ENCODE results near the gene SH3RF3.

The SH3RF3 gene

GRCh38 chr2:109290887-109291643, 162.1 kb downstream of the SH3RF3 start:
- DNase-seq = no peak

- DNase-seq = no peak
These were observed 163.4 kb downstream of the SH3RF3 start for GRCh38 chr2:109292386-109292785.

- no peak for DNase-seq
These were observed 164.7 kb downstream of the SH3RF3 start for GRCh38 chr2:109293663-109294062.

DNA sequence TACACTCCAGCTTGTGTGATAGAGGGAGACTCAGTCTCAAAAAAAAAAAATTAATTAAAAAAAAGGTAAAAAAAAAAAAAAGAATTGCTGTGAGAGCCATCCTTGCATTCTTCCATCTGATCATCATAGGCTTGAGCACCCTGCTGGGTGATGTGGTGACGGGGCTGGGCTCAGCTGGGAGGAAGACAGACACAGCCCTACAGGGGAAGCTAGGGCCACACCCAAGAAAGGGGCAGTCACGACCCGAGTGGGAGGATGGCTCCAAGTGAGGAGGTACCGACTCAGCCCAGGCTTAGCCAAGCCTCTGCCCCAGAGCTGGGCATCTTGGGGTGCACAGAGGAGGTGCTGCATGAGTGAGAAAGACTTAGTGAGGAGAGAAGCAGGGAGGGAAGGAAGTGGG, 165.5 kb downstream of the SH3RF3 start:
- no peak for DNase-seq

DNA sequence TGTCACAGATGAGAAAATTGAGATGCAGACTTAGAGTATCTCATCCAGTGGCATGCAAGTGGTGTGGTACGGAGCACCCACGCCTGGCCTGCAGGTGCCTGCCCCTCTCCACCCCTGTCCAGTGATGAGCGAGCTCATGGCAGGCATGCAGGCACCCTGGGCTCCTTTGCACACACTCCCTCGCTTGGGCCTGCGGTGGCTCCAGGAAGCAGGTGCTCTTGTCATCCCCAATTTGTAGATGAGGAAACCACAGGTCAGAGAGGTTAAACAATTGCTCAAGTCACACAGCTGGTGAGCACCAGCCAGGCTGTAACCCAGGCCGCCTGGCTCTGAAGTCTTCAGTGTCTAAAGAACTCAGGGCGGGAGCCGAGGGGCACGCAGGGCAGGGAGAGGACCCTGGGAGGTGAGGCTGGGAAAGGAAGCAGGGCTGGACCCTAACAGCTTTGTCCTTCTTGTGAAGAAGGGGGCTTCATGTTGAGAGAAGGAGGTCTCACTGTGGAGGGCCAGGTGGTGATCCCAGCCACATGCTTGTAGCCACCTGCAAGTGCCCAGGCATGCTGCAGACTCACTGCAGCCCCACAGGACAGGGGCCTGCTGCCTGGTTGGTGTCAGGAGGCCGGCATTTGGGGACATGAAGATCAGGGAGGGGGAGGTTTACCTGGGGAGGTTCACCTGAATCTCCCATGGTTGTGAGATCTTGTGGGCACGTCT, 166.2 kb downstream of the SH3RF3 start:
- no peak for DNase-seq

GRCh38 chr2:109295781-109296117, 166.7 kb downstream of the SH3RF3 start:
- DNase-seq = no peak

- no peak for DNase-seq
These were observed 168.8 kb downstream of the SH3RF3 start for GRCh38 chr2:109297566-109298490.

DNA sequence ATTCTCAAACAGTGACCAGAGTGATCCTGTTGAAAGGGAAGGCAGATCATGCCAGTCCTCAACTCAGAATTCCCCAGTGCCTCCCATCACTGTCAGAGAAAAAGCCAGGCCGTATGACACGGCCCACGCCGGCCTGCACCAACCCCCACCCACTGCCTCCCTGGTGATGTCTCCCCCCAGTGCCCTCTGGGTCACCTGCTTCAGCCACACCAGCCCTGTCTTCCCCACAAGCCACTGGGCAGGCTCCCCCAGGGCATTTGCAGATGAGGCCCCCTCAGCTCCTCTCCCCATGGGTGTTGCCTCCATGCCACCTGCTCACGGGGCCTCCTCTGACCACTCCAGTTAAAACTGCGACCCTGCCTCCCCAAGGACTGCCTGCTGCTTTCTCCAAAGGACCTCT, 169.8 kb downstream of the SH3RF3 start:
- DNase-seq = no peak

DNA sequence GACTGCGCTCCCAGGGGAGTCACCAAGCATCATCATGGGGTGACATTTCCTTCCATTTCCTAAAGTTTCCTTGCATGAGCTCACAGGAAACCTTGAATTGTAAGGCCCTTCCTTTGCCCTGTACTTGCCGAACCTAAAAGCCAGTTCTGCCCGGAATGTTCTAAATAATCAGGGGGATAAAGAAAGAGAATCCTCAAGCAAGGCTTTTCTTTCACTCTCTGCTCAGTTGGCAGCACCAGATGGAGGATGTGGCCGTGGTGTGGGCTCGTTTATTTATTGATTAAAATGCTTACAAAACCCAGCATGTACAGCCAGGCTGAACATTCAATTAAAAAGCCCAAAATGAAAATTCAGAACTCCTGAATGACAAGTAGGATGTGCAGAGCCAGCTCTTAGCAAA, 170.5 kb downstream of the SH3RF3 start:
- no peak for DNase-seq

- DNase-seq = no peak
These were observed 171.6 kb downstream of the SH3RF3 start for GRCh38 chr2:109300582-109300981.

GRCh38 chr2:109301746-109302145, 172.7 kb downstream of the SH3RF3 start:
- no peak for DNase-seq

DNA sequence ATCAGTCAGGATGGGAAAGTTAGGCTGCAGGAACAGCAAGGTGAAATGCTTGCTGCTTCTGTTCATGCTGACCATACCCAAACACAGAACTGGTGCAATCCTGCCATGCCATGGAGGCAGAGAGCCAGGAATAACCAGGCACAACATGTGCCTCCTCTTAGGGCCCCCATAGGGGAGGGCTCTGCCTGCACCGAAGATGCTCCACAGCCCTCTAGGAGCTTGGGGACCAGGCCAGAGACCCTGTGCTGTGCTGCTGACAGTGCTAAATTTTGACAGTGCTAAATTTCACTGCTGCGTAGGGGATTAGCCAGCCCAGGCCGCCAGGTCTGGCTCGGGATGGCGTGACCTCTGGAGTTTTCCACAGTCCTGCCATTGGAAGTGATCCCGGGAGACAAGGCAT, 173.3 kb downstream of the SH3RF3 start:
- DNase-seq = no peak

DNA sequence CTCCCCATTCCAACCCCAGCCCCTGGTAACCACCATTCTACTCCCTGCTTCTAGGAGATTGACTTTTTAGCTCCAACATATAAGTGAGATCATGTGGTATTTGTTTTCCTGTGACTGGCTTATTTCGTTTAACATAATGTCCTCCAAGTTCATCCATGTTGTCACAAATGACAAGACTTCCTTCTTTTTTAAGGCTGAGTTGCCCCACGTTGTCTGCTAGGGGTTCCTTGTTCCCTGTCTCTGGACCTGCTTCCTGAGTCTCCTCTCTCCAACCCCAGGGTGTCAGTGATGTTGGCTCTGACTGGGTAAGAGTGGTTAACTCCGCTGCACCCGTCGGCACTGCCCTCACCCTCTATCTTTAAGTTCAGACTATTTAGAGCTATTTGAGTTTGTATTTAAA, 175.2 kb downstream of the SH3RF3 start:
- no peak for DNase-seq

- DNase-seq = no peak
These were observed 175.9 kb downstream of the SH3RF3 start for GRCh38 chr2:109304731-109305470.

GRCh38 chr2:109305490-109306167, 176.6 kb downstream of the SH3RF3 start:
- no peak for DNase-seq

GRCh38 chr2:109306190-109306589, 177.2 kb downstream of the SH3RF3 start:
- DNase-seq = no peak

DNA sequence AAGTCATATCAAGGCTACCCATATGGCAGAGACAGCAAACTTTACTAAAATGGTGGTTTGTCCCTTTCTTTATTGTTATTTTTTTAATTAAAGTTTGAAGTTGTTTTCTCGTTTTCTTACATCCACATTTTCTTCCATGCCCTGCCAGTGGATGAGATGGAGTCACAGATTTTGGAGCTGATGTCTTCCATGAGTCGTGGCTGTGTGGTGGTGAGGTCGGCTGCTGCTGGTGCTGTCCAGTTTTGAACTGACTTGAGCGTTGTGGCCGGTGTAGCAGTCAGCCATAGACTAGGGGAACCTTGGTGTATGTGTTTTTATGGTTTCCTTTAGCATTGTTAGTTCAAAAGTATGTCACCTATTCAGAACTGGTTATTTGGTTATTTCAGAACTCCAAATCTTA, 182.8 kb downstream of the SH3RF3 start:
- no peak for DNase-seq

- DNase-seq = no peak
These were observed 183.9 kb downstream of the SH3RF3 start for GRCh38 chr2:109312902-109313301.

- no peak for DNase-seq
These were observed 184.3 kb downstream of the SH3RF3 start for GRCh38 chr2:109313343-109313742.

DNA sequence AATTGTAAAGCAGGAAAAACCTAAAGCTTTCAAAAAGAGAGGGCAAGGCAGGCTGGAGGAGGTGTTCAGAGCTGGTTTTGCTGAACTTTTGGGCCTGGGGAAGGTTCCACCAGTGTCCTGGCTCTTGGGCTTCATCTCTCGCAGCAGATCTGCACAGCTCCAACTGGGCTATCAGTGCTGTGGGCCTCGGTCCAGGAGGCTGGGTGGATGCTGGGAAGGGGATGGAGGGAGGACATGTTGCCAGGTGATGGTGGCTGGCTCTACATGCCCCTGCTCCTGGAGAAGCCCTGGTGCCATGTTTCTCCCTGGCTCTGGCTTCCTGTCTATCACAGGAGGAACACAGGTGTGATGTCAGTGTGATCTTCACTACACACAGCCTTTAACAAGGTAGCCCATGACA, 187.1 kb downstream of the SH3RF3 start:
- no peak for DNase-seq

- no peak for DNase-seq
These were observed 188.6 kb downstream of the SH3RF3 start for GRCh38 chr2:109317471-109318095.

Measured in stimulated activated CD4-positive, alpha-beta T cell treated with anti-CD3 and anti-CD28 coated beads, Interleukin-2, amount 100 ng/mL, for 48 hours (primary cell).